ENCODE results near the gene MKLN1. TPM values are rescaled to one million over a fixed set of nuclear protein-coding genes. Genes with fewer than 3 reads are reported as not detected.

Gene MKLN1
- total RNA-seq, 1 experiment from 2014 or later, result 48.5 TPM

DNA sequence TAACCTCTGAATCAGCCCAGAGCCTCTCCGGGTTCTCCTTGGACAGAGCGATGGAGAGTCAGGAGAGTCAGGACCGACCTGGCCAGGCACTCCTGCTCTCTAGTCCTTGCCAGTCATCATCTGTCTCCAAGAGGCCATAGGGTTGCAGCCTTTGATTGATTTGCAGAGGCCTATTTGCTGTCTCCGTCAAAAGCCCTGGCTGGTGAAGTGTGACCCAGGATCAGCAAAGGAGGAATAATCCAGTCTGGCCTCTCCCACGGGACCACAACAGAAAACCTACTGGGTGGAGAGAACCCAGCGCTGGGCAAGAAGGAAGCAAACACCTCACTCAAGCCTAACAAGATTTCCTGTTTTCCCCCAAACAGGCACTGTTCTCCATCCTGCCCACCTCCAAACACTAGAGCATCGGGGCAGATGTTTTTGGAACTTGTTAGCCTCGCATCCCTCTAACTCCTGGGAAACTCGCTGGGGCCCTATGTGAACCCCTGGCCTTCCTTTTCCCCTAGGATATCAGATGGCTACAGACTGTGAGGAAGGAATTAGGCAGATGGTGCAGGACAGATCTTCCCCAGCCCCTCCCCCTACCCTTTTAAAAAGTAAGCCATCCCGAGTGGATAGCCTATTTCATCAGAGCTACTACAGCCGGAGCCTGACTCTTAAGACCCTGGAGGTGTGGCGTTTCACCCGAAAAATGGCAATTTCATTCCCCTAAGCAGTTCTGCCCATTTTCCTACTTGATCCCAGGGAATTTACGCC, 174.4 kb downstream of the MKLN1 start:
- H3K36me3 ChIP-seq (ENCODE audit: control insufficient read depth in 1 of 2, insufficient read depth in 2 of 2, low read length in 2 of 2), result peaks cover 3% of the 10 kb centered on the region in 2 experiments; a peak in 2 of 4 replicates
- H3K79me2 ChIP-seq (ENCODE audit: insufficient read depth, low read length), result no peaks in the 10 kb centered on the region
- ATAC-seq, result no peak
- no peak overlapping the region for H2AFZ ChIP-seq (ENCODE audit: low read depth, low read length, poor library complexity, severe bottlenecking)
- RAD21 ChIA-PET (ENCODE audit: low non-redundant PET in 1 of 2, low total read pairs in 2 of 2, uncharacterized antibody in 2 of 2, unreplicated experiment in 2 of 2), result no interaction called here
- H3K9ac ChIP-seq (ENCODE audit: low read length), result no peak overlapping the region
- CTCF ChIA-PET, result no interaction called here
- BruUV-seq (replicated peaks), result TSS peak; percentile 30
- H3K27me3 ChIP-seq (ENCODE audit: insufficient read depth, low read length), result no peaks in the 10 kb centered on the region
- TF ChIP-seq CBX3 (IDR thresholded peaks at IDR 0.05; ENCODE audit: low read depth), result no peak
- H3K4me3 ChIP-seq (replicated peaks in 1 of 2; ENCODE audit: low read depth in 1 of 2, low read length in 2 of 2), result no peak overlapping the region
- DNase-seq (ENCODE audit: low read depth, low spot score), result no peak
- POLR2A ChIA-PET, result no interaction called here
- no peaks in the 10 kb centered on the region for H3K4me1 ChIP-seq (ENCODE audit: control insufficient read depth in 1 of 2, insufficient read depth in 2 of 2, low read length in 2 of 2)
- H4K20me1 ChIP-seq (ENCODE audit: insufficient read depth), result no peaks in the 10 kb centered on the region
- H3K4me2 ChIP-seq (ENCODE audit: low read length), result no peak overlapping the region
- no peak overlapping the region for H3K27ac ChIP-seq (ENCODE audit: low read depth, low read length)
- no peaks in the 10 kb centered on the region for H3K9me3 ChIP-seq (ENCODE audit: control insufficient read depth in 1 of 2, insufficient read depth in 1 of 2, low read depth in 1 of 2, low read length in 2 of 2)
- no peaks in the 10 kb centered on the region for H3K9me2 ChIP-seq (ENCODE audit: insufficient read depth)
- intact Hi-C loops (cut with micrococcal nuclease), result no loop called here

GRCh38 chr7:131502810-131503508, 175.3 kb downstream of the MKLN1 start:
- no peak overlapping the region for H2AFZ ChIP-seq (ENCODE audit: low read depth, low read length, poor library complexity, severe bottlenecking)
- peaks cover 0 to under 1% of the 10 kb centered on the region in 2 experiments; a peak in 1 of 4 replicates for H3K4me1 ChIP-seq (ENCODE audit: control insufficient read depth in 1 of 2, insufficient read depth in 2 of 2, low read length in 2 of 2)
- no peak overlapping the region for H3K27ac ChIP-seq (ENCODE audit: low read depth, low read length)
- H3K4me3 ChIP-seq (replicated peaks in 1 of 2; ENCODE audit: low read depth in 1 of 2, low read length in 2 of 2), result no peak overlapping the region
- CTCF ChIA-PET, result no interaction called here
- no peaks in the 10 kb centered on the region for H3K9me2 ChIP-seq (ENCODE audit: insufficient read depth)
- no peaks in the 10 kb centered on the region for H3K9me3 ChIP-seq (ENCODE audit: control insufficient read depth in 1 of 2, insufficient read depth in 1 of 2, low read depth in 1 of 2, low read length in 2 of 2)
- no peak for ATAC-seq
- no peaks in the 10 kb centered on the region for H3K27me3 ChIP-seq (ENCODE audit: insufficient read depth, low read length)
- no peaks in the 10 kb centered on the region for H3K79me2 ChIP-seq (ENCODE audit: insufficient read depth, low read length)
- intact Hi-C loops (cut with micrococcal nuclease), result no loop called here
- BruUV-seq (replicated peaks), result no TSS peak
- no peak overlapping the region for H3K4me2 ChIP-seq (ENCODE audit: low read length)
- RAD21 ChIA-PET (ENCODE audit: low non-redundant PET in 1 of 2, low total read pairs in 2 of 2, uncharacterized antibody in 2 of 2, unreplicated experiment in 2 of 2), result no interaction called here
- POLR2A ChIA-PET, result no interaction called here
- no peaks in the 10 kb centered on the region for H4K20me1 ChIP-seq (ENCODE audit: insufficient read depth)
- DNase-seq (ENCODE audit: low read depth, low spot score), result no peak
- H3K9ac ChIP-seq (ENCODE audit: low read length), result no peak overlapping the region
- peaks cover 3% of the 10 kb centered on the region in 2 experiments; a peak in 2 of 4 replicates for H3K36me3 ChIP-seq (ENCODE audit: control insufficient read depth in 1 of 2, insufficient read depth in 2 of 2, low read length in 2 of 2)
- TF ChIP-seq CBX3 (IDR thresholded peaks at IDR 0.05; ENCODE audit: low read depth) (no peak), FOSL1 (IDR thresholded peaks at IDR 0.05; ENCODE audit: low read depth) (no peak), SP1 (IDR thresholded peaks at IDR 0.05; ENCODE audit: low read depth) (no peak), CTCF (IDR thresholded peaks at IDR 0.05 in 2 of 3, conservative IDR thresholded peaks at IDR 0.05 in 1 of 3; ENCODE audit: borderline replicate concordance in 1 of 3, insufficient read depth in 1 of 3, low read depth in 2 of 3, low read length in 2 of 3) (no peak), RAD21 (IDR thresholded peaks at IDR 0.05; ENCODE audit: low read depth) (no peak), YY1 (IDR thresholded peaks at IDR 0.05; ENCODE audit: extremely low read depth, insufficient replicate concordance, low read depth, low read length) (no peak), SIN3A (IDR thresholded peaks at IDR 0.05; ENCODE audit: low read depth) (no peak), JUND (IDR thresholded peaks at IDR 0.05) (no peak), EZH2 (IDR thresholded peaks at IDR 0.05) (no peak), TCF7L2 (IDR thresholded peaks at IDR 0.05; ENCODE audit: borderline replicate concordance, extremely low read depth, insufficient read depth, insufficient read length) (no peak), ZFX (IDR thresholded peaks at IDR 0.05) (no peak), EZH2phosphoT487 (IDR thresholded peaks at IDR 0.05; ENCODE audit: borderline replicate concordance) (no peak), POLR2AphosphoS5 (IDR thresholded peaks at IDR 0.05; ENCODE audit: low read depth, low read length) (no peak; the same call in 1 of the 2 replicates)
- TF ChIP-seq, protein P1, sequence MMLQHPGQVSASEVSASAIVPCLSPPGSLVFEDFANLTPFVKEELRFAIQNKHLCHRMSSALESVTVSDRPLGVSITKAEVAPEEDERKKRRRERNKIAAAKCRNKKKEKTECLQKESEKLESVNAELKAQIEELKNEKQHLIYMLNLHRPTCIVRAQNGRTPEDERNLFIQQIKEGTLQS (IDR thresholded peaks at IDR 0.05), result no peak
- TF ChIP-seq, protein P2, sequence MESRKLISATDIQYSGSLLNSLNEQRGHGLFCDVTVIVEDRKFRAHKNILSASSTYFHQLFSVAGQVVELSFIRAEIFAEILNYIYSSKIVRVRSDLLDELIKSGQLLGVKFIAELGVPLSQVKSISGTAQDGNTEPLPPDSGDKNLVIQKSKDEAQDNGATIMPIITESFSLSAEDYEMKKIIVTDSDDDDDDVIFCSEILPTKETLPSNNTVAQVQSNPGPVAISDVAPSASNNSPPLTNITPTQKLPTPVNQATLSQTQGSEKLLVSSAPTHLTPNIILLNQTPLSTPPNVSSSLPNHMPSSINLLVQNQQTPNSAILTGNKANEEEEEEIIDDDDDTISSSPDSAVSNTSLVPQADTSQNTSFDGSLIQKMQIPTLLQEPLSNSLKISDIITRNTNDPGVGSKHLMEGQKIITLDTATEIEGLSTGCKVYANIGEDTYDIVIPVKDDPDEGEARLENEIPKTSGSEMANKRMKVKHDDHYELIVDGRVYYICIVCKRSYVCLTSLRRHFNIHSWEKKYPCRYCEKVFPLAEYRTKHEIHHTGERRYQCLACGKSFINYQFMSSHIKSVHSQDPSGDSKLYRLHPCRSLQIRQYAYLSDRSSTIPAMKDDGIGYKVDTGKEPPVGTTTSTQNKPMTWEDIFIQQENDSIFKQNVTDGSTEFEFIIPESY (IDR thresholded peaks at IDR 0.05; ENCODE audit: extremely low read depth, insufficient replicate concordance, low read length), result no peak

Data from HCT116 (cell line).